Neural cell (in vitro differentiated cells): ENCODE results near the gene UNC5CL. TPM values are rescaled to one million over a fixed set of nuclear protein-coding genes. Genes with fewer than 3 reads are reported as not detected.

Experiments used
- H2AFZ ChIP-seq: fragments of 200-600, 300-800 bp; sonication (generic), shearing (Covaris generic); 2 replicates; pipeline ENCODE4 v1.6.0; 2014; ENCODE audit warnings: low read depth, mild to moderate bottlenecking, antibody characterized with exemption, low read length, moderate library complexity
- H3F3A ChIP-seq: fragments of 200-600 bp; shearing (Covaris generic); 2 replicates; pipeline ENCODE4 v1.6.1; 2016; ENCODE audit warnings: mild to moderate bottlenecking, moderate library complexity, mixed read lengths, antibody characterized with exemption, low read length; ENCODE audit not compliant: insufficient read depth, poor library complexity, severe bottlenecking
- H3K27ac ChIP-seq: fragments of 200-600, 300-800 bp; sonication (generic), shearing (Covaris generic); 2 replicates; pipeline ENCODE4 v1.5.1; 2014; ENCODE audit warnings: mild to moderate bottlenecking, low read length, moderate library complexity
- H3K27me3 ChIP-seq: fragments of 300-800, 200-600 bp; sonication (generic), shearing (Covaris generic); 2 replicates; pipeline ENCODE4 v1.6.0; 2014; ENCODE audit warnings: mild to moderate bottlenecking, low read depth, low read length, moderate library complexity; ENCODE audit not compliant: insufficient read depth
- H3K36me3 ChIP-seq: fragments of 300-800, 200-600 bp; sonication (generic), shearing (Covaris generic); 2 replicates; pipeline ENCODE4 v1.5.1; 2014; ENCODE audit warnings: mild to moderate bottlenecking, antibody characterized with exemption, low read length, moderate library complexity; ENCODE audit not compliant: insufficient read depth
- H3K4me2 ChIP-seq: fragments of 300-800, 200-600 bp; sonication (generic), shearing (Covaris generic); 2 replicates; pipeline ENCODE4 v1.6.0; 2014; ENCODE audit warnings: mild to moderate bottlenecking, low read length
- H3K4me3 ChIP-seq: fragments of 300-800, 200-600 bp; sonication (generic), shearing (Covaris generic); 2 replicates; pipeline ENCODE4 v1.5.1; 2014; ENCODE audit warnings: mild to moderate bottlenecking, low read length, moderate library complexity
- H3K79me2 ChIP-seq: fragments of 200-600 bp; shearing (Covaris generic); replicated peaks from 2 replicates; pipeline ENCODE4 v1.6.0; 2014; ENCODE audit warnings: mild to moderate bottlenecking, low read length, moderate library complexity; ENCODE audit not compliant: insufficient read depth
- H3K9ac ChIP-seq: fragments of 300-800, 200-600 bp; sonication (generic), shearing (Covaris generic); 2 replicates; pipeline ENCODE4 v1.6.1; 2016; ENCODE audit warnings: mild to moderate bottlenecking, low read length, mixed read lengths
- H3K9me2 ChIP-seq: fragments of 200-600 bp; shearing (Covaris generic); 2 replicates; pipeline ENCODE4 v1.6.1; 2016; ENCODE audit warnings: mild to moderate bottlenecking, low read length, mixed read lengths; ENCODE audit not compliant: insufficient read depth
- H3K9me3 ChIP-seq: fragments of 200-600, 300-800 bp; sonication (generic), shearing (Covaris generic); 2 replicates; pipeline ENCODE4 v1.6.1; 2016; ENCODE audit warnings: mild to moderate bottlenecking, mixed run types, low read length, moderate library complexity, mixed read lengths
- H4K20me1 ChIP-seq: fragments of 200-600 bp; shearing (Covaris generic); 2 replicates; pipeline ENCODE4 v1.6.1; 2016; ENCODE audit warnings: mild to moderate bottlenecking, mixed run types; ENCODE audit not compliant: insufficient read depth
- CTCF ChIP-seq: fragments of 450-650 bp; IDR thresholded peaks from 2 replicates; pipeline ENCODE4 v1.5.1; 2014; ENCODE audit warnings: antibody characterized with exemption, mild to moderate bottlenecking, moderate library complexity; ENCODE audit not compliant: poor library complexity, severe bottlenecking
- EP300 ChIP-seq: fragments of 450-650 bp; conservative IDR thresholded peaks from 2 replicates; pipeline ENCODE4 v1.6.1; 2014; ENCODE audit warnings: antibody characterized with exemption, mild to moderate bottlenecking, moderate library complexity; ENCODE audit not compliant: poor library complexity, severe bottlenecking
- EZH2 ChIP-seq: fragments of 200-600, 300-800 bp; shearing (Covaris generic), sonication (generic); IDR thresholded peaks from 2 replicates; pipeline ENCODE4 v1.6.1; 2014; ENCODE audit warnings: antibody characterized with exemption, low read length, borderline replicate concordance, mild to moderate bottlenecking; ENCODE audit not compliant: insufficient read depth, poor library complexity, severe bottlenecking
- MXI1 ChIP-seq: fragments of 450-650 bp; conservative IDR thresholded peaks from 2 replicates; pipeline ENCODE4 v1.6.1; 2014; ENCODE audit warnings: antibody characterized with exemption, mild to moderate bottlenecking; ENCODE audit not compliant: poor library complexity, severe bottlenecking
- POLR2AphosphoS5 ChIP-seq: IDR thresholded peaks from 2 replicates; pipeline ENCODE4 v1.6.1; 2012
- RAD21 ChIP-seq: fragments of 450-650 bp; conservative IDR thresholded peaks from 2 replicates; pipeline ENCODE4 v1.6.1; 2014; ENCODE audit warnings: antibody characterized with exemption, mild to moderate bottlenecking, moderate library complexity
- SMC3 ChIP-seq: fragments of 450-650 bp; conservative IDR thresholded peaks from 2 replicates; pipeline ENCODE4 v1.6.1; 2014; ENCODE audit warnings: antibody characterized with exemption, mild to moderate bottlenecking, moderate library complexity; ENCODE audit not compliant: poor library complexity
- TAF1 ChIP-seq: IDR thresholded peaks from 2 replicates; pipeline ENCODE4 v1.6.1; 2012; ENCODE audit warnings: low read depth
- polyA plus RNA-seq: library from polyadenylated mRNA; depleted of rRNA; stranded (reverse); fragments of >200 nt; gene quantifications from 2 replicates; pipeline ENCODE4 v1.2.3, GENCODE V29; 2014
- TF ChIP-seq, protein P1 (sequence below): IDR thresholded peaks from 2 replicates; pipeline ENCODE4 v1.6.1; 2012; ENCODE audit warnings: borderline replicate concordance

UNC5CL gene
- polyA plus RNA-seq, 1 donor from 2014 or later: 1.0 TPM

DNA sequence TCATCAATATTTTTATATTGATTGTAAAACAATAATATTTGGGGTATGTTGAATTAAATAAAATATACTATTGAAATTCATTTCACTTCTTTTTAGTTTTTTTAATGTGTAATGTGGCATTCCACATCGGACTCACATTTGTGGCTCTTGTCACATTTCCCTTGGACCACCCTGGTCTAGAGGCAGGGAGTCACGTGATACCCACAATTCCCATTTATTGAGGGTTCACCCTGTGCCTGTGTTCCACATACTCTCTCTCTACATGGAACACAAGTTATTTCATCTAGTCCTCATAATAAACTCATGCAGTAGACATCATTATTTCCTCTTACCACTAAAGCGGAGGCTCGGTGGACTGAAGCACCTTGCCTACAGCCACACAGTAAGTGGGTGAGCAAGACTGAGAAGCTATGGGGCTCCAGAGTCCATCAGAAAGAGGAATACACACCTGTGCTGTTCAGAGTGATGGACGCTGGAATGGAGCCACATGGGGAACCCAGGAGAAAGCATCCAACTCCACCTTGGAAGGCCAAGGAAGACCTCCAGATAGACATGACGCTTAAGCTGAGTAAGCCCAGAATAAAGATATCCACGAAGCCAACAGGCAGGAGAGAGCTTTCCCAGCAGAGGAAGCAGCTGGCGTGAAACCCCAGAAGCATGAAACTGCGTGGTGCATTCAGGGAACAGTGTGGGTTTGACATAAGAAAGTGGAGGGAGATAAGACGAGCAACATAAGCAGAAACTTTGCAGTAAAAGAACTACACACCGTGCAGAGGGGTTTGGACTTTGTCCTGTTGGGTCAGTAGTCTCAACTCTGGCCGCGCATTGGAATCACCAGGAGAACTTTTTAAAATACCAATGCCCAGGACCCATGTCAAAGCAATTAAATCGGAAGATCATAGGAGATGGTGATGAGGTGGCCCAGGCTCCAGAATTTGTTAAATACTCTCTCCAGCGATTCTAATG, 49.5 kb downstream of the UNC5CL start:
- H3K27me3 ChIP-seq: peaks cover 6% of the 10 kb centered on the region
- no peaks in the 10 kb centered on the region for H4K20me1 ChIP-seq
- TF ChIP-seq POLR2AphosphoS5 (no peak), EP300 (no peak), MXI1 (no peak), SMC3 (no peak), TAF1 (no peak), EZH2 (no peak), CTCF (no peak), RAD21 (no peak)
- TF ChIP-seq, protein P1, sequence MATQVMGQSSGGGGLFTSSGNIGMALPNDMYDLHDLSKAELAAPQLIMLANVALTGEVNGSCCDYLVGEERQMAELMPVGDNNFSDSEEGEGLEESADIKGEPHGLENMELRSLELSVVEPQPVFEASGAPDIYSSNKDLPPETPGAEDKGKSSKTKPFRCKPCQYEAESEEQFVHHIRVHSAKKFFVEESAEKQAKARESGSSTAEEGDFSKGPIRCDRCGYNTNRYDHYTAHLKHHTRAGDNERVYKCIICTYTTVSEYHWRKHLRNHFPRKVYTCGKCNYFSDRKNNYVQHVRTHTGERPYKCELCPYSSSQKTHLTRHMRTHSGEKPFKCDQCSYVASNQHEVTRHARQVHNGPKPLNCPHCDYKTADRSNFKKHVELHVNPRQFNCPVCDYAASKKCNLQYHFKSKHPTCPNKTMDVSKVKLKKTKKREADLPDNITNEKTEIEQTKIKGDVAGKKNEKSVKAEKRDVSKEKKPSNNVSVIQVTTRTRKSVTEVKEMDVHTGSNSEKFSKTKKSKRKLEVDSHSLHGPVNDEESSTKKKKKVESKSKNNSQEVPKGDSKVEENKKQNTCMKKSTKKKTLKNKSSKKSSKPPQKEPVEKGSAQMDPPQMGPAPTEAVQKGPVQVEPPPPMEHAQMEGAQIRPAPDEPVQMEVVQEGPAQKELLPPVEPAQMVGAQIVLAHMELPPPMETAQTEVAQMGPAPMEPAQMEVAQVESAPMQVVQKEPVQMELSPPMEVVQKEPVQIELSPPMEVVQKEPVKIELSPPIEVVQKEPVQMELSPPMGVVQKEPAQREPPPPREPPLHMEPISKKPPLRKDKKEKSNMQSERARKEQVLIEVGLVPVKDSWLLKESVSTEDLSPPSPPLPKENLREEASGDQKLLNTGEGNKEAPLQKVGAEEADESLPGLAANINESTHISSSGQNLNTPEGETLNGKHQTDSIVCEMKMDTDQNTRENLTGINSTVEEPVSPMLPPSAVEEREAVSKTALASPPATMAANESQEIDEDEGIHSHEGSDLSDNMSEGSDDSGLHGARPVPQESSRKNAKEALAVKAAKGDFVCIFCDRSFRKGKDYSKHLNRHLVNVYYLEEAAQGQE: no peak
- H3K79me2 ChIP-seq: no peaks in the 10 kb centered on the region
- H3K9me2 ChIP-seq: no peaks in the 10 kb centered on the region
- H2AFZ ChIP-seq: no peak overlapping the region
- no peak overlapping the region for H3K4me3 ChIP-seq
- no peaks in the 10 kb centered on the region for H3K9me3 ChIP-seq
- peak overlapping the region; percentile 21 for H3K27ac ChIP-seq
- no peaks in the 10 kb centered on the region for H3F3A ChIP-seq
- no peaks in the 10 kb centered on the region for H3K36me3 ChIP-seq
- H3K9ac ChIP-seq: no peak overlapping the region
- no peak overlapping the region for H3K4me2 ChIP-seq

GRCh38 chr6:40988634-40989033, 50.4 kb downstream of the UNC5CL start:
- Histone ChIP-seq H3K36me3 (no peaks in the 10 kb centered on the region), H3K79me2 (no peaks in the 10 kb centered on the region), H3K4me3 (no peak overlapping the region), H3K9me3 (no peaks in the 10 kb centered on the region), H3K9ac (no peak overlapping the region), H3K4me2 (no peak overlapping the region), H2AFZ (no peak overlapping the region), H4K20me1 (no peaks in the 10 kb centered on the region), H3F3A (no peaks in the 10 kb centered on the region), H3K27ac (no peak overlapping the region), H3K27me3 (peaks cover 4% of the 10 kb centered on the region), H3K9me2 (no peaks in the 10 kb centered on the region)
- TF ChIP-seq, protein P1: no peak
